GM21529 (cell line): ENCODE data around the gene KIF6.
"Not testable (repeated sequence)": the region's sequence is repeated elsewhere in the genome, so short reads cannot be mapped to it uniquely, and the experiment has no call there.

ENCODE experiments used
- ATAC-seq: cut with Tn5 transposase; IDR thresholded peaks from one replicate; pipeline ENCODE4 v1.9.1; 2021; ENCODE audit not compliant: unreplicated experiment

KIF6 gene

GRCh38 chr6:39724787-39725631, at the start of gene KIF6:
TSS of gene KIF6 (minus strand) at chr6:39725408. CDS start at chr6:39725310, 98 bp downstream.
- peak; percentile 100 for ATAC-seq

DNA sequence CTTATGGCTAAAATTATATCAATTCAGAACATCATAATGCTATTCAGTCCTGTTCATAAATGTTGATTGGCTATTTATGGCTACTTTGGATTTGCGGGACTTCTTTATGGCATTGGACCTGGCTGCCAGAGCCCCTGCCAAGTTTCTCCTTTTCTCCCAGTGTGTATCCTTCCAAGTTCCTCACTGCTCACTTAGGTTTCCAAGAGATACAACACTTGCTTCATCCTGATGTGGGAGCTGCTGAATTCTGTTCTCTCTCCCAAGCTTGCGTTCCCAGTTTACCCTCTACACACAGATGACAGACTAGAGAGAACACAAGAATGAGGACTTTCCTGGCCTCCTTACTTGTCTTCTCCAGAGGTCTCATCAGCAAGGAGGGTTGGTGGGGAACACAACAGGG, 48.6 kb upstream of the KIF6 start:
- no peak for ATAC-seq

DNA sequence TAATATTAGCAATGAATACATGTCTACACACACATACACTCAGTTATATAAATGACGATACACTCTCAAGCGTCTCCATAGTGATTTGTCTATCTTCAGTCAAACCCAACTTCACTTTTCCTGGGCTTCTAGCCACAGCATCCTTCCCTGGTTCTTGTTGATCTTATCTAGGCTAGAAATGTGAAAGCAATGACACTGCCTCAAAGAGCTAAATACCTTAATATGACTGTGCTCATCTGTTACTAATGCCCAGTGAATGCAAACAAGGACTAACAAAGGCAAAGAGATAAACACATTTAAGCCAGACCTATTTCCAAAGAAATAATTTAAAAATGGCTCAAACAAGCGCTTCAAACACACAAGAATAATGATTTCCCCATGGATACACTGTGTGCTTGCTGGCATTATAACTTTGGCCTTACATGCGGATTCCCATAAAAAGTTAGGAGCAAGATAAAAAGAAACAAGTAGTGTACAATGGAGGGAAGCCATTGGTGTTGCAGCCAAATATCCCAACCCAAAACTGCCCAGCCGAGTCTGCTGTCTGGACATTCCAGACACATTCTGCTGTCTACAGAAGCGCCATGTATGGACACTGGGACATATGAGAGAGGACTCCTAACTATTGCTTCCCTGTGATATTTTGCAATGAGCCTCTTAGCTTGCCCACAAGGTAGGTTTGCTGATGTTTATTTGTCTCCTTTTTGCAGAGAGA, 47.5 kb upstream of the KIF6 start:
- no peak for ATAC-seq

GRCh38 chr6:39770446-39770845, 45.2 kb upstream of the KIF6 start:
- no peak for ATAC-seq

GRCh38 chr6:39769012-39769411, 43.8 kb upstream of the KIF6 start:
- no peak for ATAC-seq

GRCh38 chr6:39765508-39766065, 40.4 kb upstream of the KIF6 start:
- no peak for ATAC-seq

DNA sequence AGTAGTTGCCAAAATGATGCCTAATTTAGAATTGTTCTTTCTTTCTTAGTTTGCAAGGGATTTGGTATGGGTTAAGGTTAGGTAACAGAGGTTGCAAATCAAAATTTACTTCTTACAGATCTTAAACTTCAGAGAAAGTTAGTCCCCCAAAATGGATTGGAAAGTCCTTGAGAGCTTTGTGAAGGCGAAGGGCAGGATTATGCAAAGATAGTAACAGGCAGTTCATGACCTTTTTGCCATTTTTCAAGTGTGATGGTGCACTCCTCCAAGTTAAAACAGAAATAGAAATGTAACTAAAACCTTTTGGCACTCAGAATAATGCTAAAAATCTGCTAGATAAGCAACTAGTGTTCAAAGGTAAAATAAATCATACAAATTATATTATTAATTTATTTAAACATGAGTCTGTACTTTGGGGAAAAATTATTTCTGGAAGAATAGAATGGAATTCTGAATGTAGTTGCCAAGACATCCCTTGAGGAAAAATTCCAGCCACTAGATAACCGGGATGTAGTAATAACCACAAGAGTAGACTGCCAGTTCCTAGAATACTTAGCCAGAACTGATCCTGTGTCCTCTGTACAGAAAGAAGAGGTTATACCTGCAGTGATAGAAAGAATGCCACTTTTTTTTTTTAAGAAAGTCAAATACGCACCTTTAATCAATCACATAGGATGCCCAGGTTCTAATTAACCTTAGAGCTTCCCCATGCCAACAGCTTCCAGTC, 35.2 kb upstream of the KIF6 start:
- no peak for ATAC-seq

DNA sequence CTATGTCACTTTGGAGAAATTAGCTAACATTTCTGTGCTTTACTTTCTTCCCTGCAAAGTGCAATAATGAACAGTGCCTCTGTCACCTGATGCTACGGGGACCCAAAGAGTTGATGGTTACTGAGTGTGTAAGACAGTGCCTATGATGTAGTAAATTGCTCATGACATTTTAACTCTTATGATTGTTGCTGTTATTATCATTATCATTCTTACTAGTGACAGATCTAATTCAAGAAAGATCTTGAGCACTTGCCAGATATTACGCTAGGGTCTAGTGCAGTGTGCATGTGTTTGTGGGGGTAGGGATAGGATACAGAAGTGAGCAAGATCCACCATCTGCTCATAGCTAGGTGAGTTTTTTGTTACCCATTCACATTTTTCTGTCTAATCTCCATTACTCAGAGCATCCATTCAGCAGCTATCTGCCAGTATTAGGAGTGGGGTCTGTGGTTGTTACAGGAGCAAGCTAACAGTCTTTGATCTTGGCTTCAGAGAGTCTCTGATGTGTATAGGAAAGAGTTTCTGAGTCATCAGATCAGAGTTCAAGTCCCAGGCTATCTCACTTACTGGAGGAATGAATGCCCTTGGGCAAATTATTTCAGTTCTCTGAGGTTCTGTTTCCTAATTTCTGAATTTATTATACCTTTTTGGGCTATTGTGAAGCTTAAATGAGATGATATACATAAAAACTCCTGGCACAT, 33.8 kb upstream of the KIF6 start:
- ATAC-seq = no peak

- ATAC-seq = no peak
Measured at GRCh38 chr6:39756582-39756981, 31.4 kb upstream of the KIF6 start.

GRCh38 chr6:39755231-39755630, 30.0 kb upstream of the KIF6 start:
- no peak for ATAC-seq

DNA sequence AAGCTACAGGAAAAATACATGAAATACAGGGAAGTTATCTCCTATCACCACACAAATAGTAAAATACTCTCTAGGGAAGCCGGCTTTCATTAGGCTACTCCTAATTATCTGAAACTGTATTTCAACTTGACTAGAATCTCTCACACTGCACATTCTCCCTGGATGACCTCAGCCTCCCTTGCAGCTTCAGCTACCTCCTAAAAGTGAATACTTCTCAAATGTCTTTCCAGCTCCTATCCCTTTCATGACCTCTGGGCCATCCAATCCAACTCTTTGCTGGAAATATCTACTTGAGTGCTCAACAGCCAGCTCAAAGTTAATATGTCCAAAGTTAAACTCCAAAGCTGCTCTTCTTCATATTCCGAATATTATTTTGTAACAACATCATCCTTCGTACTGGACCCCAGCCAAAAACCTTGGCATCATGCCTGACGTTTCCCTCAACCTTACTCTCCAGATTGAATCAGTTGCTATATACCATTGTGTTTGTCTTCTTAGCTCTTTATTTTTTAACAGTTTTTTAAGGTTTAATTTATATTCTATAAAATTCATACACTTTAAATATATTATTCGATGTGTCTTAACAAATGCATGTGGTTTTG, 29.4 kb upstream of the KIF6 start:
- no peak for ATAC-seq

DNA sequence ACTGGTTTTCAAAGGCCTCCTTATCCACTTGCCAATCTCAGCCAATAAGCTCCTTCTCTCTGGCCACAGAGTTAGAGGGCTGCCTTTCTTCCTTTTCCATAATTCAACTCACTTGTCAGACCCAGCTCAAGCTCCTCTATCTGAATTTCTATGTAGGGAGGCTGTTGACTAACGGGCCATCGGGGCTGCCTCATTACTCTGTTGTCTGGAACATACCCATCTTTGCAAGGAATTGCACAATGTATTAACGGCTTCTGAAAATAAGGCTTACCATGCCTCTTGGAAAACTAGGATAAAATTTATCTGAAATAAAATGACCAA, 28.5 kb upstream of the KIF6 start:
- no peak for ATAC-seq

- ATAC-seq = no peak
Measured at GRCh38 chr6:39752835-39753724, 27.9 kb upstream of the KIF6 start.

DNA sequence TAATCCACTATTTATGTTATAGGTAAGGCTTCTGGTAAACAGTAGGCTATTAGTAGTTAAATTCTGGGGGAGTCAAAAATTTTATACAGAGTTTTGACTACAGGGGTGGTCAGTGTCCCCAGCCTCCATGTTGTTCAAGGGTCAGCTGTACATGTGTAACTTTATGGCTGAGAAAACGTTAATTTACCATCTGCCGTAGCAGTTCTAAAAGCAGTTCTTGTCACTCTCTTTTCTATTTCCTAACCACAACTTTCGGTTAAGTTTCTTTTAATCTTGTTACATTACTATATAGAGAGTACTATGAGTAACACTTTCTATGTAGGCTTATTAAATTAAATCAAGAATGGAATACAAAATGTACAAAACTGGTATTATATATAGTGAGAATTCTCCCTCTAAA, 21.6 kb upstream of the KIF6 start:
- ATAC-seq = no peak

DNA sequence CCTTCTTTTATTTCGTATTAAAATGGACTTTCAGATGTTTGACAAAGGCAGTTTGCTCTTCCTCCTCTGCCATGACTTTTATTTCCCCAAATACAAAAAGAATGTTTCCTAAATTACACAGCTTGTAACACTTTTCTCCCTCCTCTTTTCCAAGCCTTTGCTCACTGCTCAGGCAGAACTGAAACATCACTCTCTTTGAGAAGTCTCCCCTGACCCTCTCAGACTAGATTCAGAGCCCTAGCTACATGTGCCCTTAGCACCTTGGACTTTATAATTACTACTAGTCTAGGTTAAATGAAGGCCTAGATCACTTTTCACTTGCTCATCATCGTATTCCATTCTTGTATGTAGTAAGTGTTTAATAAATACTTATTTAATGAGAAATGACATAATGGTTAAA, 8.5 kb upstream of the KIF6 start:
- no peak for ATAC-seq

- ATAC-seq = no peak
Measured at GRCh38 chr6:39731565-39731964, 6.4 kb upstream of the KIF6 start.

DNA sequence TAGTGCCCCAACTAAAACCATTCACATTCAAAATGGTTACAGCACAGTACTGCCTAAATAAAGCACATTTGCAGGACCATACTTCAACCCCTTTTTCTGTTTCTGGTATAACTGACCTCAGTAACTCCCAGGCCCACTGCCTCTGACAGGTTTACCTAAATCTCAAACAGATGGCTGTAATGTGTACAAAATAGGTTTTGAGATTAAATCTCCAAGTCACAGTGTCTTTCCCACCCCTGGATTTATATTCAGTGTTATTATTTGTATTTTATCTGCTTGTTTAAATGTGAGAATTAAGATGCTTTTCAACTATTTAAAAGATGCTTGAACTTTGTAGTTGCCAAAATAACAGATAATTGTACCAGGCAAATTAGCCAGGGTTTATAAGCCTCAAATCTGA, 4.7 kb upstream of the KIF6 start:
- no peak for ATAC-seq

DNA sequence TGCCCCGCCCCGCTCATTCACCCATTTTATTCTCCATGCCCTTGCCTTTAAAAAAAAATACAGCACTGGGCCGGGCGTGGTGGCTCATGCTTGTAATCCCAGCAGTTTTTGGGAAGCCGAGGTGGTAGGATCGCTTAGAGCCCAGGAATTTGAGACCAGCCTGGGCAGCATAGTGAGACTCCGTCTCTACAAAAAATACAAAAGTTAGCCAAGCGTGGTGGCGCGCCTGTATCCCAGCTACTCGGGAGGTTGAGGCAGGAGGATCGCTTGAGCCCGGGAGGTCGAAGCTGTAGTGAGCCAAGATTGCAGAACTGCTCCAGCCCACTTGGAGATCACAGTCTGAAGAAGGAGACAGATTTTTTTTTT, 407 bp upstream of the KIF6 start:
- ATAC-seq = no peak

GRCh38 chr6:39723350-39723749, 1.9 kb downstream of the KIF6 start:
- ATAC-seq = not testable (repeated sequence)

DNA sequence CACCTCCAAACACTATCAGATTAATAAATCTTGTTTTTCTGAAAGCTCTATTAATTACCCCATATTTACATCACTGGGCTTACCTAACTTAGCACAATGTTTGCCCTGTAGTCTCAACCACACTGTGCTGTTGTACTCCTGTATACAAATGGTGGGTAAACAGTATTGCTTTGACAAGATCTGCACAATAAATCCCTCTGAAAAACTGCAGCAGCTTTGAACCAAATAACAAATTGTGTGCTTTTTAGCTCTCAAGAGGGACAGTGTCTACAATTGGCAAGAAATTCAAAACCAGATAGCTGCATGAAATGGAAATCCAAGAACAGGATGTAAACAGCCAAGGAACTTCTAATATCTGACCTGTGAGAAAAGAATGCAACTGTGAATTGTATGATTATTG, 10.4 kb downstream of the KIF6 start:
- ATAC-seq = no peak
